Measurements from ENCODE around the gene KMT2B.

GRCh38 chr19:35757749-35758608 lies 40.2 kb downstream of the KMT2B start, which contains the start of gene PROSER3:
- TF ChIP-seq CTCF (IDR thresholded peaks at IDR 0.05) = peak in 1 of 7 experiments; percentile 7
- no peak for TF ChIP-seq POLR2A (IDR thresholded peaks at IDR 0.05)
- peak; percentile 77 to 88 (median 87) for TF ChIP-seq POLR2AphosphoS5 (IDR thresholded peaks at IDR 0.05)
